ENCODE measurements around the gene LCN15. TPM values are rescaled to one million over a fixed set of nuclear protein-coding genes. Genes with fewer than 3 reads are reported as not detected.

The LCN15 gene
- total and polyA plus RNA-seq, 10 of the 15 experiments (the other 5 are each of a cell fraction or from before 2014, with no cell fraction given) = 0.37 to 0.50 TPM; not detected in 8

DNA sequence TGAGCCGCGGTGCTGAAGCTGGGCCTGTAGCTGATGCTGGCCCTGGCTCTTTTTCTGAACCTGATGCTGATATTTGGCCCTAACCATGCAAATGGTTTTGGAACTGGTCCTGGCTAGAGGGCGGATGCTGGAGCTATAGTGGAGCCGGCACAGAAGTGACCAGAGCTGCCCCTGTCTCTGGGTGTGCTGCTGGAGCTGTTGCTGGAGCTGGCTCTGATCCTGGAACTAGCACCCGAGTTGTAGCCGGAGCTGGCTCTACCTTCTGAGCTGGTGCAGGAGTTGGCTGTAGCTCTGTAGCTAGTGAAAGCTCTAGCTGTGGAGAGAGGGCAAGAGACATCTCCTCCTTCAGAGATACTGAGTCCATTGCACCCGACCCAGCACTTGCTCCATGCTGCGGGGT is 34.4 kb downstream of the LCN15 start:
- Histone ChIP-seq H3K27ac (ENCODE audit: control insufficient read depth, insufficient read depth) (no peak overlapping the region), H3K9me3 (replicated peaks; ENCODE audit: control insufficient read depth, insufficient read depth, low read length) (no peaks in the 10 kb centered on the region), H4K20me1 (ENCODE audit: control insufficient read depth, insufficient read depth) (peaks cover 6% of the 10 kb centered on the region), H3K9ac (ENCODE audit: control insufficient read depth, insufficient read depth, low read length) (no peak overlapping the region), H2AFZ (ENCODE audit: control insufficient read depth, low read depth, low read length) (no peak overlapping the region), H3K4me2 (ENCODE audit: control insufficient read depth, insufficient read depth) (peak overlapping the region; percentile 48; the same call in 1 of the 2 replicates), H3K4me1 (ENCODE audit: control insufficient read depth, insufficient read depth, low read length) (peaks cover 13% of the 10 kb centered on the region), H3K27me3 (replicated peaks in 1 of 2; ENCODE audit: control insufficient read depth in 2 of 2, insufficient read depth in 2 of 2, low read length in 1 of 2) (no peaks in the 10 kb centered on the region), H3K36me3 (ENCODE audit: control insufficient read depth in 2 of 2, insufficient read depth in 2 of 2, low read length in 1 of 2) (peaks cover 4 to 8% of the 10 kb centered on the region in 2 experiments; a peak in 3 of 4 replicates), H3K4me3 (no peak overlapping the region), H3K79me2 (ENCODE audit: control insufficient read depth, insufficient read depth, low read length) (peaks cover 45% of the 10 kb centered on the region)
- SMC1A ChIA-PET (ENCODE audit: uncharacterized antibody, unreplicated experiment) = interaction anchor here (0.8 to 1.4 kb wide), 4 partner anchors 12 to 55 kb away, joined by 3 read pairs; no protein-coding TSS in a partner anchor
- no TSS peak for BruUV-seq (replicated peaks)
- RAD21 ChIA-PET (ENCODE audit: unreplicated experiment) = interaction anchor here (1.1 to 1.2 kb wide), 2 partner anchors 12 to 36 kb away, joined by 3 to 4 read pairs; no protein-coding TSS in a partner anchor
- TF ChIP-seq, protein P1, sequence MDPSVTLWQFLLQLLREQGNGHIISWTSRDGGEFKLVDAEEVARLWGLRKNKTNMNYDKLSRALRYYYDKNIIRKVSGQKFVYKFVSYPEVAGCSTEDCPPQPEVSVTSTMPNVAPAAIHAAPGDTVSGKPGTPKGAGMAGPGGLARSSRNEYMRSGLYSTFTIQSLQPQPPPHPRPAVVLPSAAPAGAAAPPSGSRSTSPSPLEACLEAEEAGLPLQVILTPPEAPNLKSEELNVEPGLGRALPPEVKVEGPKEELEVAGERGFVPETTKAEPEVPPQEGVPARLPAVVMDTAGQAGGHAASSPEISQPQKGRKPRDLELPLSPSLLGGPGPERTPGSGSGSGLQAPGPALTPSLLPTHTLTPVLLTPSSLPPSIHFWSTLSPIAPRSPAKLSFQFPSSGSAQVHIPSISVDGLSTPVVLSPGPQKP (IDR thresholded peaks at IDR 0.05; ENCODE audit: low read depth, low read length) = no peak
- TF ChIP-seq IKZF2 (IDR thresholded peaks at IDR 0.05) = no peak
- no peak for TF ChIP-seq RUNX3 (IDR thresholded peaks at IDR 0.05; ENCODE audit: low read length)
- no peak for TF ChIP-seq TCF3 (IDR thresholded peaks at IDR 0.05; ENCODE audit: borderline replicate concordance, insufficient read depth, low read depth, low read length)
- no peak for TF ChIP-seq NFIC (IDR thresholded peaks at IDR 0.05; ENCODE audit: low read depth, low read length)
- TF ChIP-seq ZZZ3 (IDR thresholded peaks at IDR 0.05; ENCODE audit: control insufficient read depth, insufficient read length, low read depth) = no peak
- no peak for TF ChIP-seq NR2C2 (IDR thresholded peaks at IDR 0.05; ENCODE audit: borderline replicate concordance, control insufficient read depth, insufficient read length, low read depth)
- no peak for TF ChIP-seq RBBP5 (conservative IDR thresholded peaks at IDR 0.05)
- no peak for TF ChIP-seq SMC3 (IDR thresholded peaks at IDR 0.05; ENCODE audit: borderline replicate concordance, low read length)
- in situ Hi-C loops (cut with MboI) (no loop called here), intact Hi-C loops (cut with micrococcal nuclease; ENCODE audit: unreplicated experiment) (no loop called here)
- CTCF ChIA-PET = interaction anchor here (1.1 to 2.4 kb wide), 8 partner anchors 12 to 305 kb away, joined by 3 to 10 read pairs (median 4); partner anchors contain the start of gene LCN10
- FAIRE-seq (no peak), DNase-seq (ENCODE audit: low read depth, low spot score) (no peak), ATAC-seq (no peak)
- WGBS (ENCODE audit: insufficient coverage, insufficient replicate concordance, low lambda C conversion rate, missing lambda C conversion rate) = 96% methylated on average over 8 of the region's 8 CpGs
- POLR2A ChIA-PET = interaction anchor here (0.6 to 3.6 kb wide), 4 partner anchors 12 to 37 kb away, joined by 3 to 15 read pairs (median 4); partner anchors contain the start of gene LCN10
